ENCODE data around the gene SPEF2. TPM values are rescaled to one million over a fixed set of nuclear protein-coding genes. Genes with fewer than 3 reads are reported as not detected.

SPEF2 gene
- total and polyA plus RNA-seq, 2 donors (not counting 1 experiment from before 2014, with no cell fraction given) = 0.31 to 0.59 TPM

DNA sequence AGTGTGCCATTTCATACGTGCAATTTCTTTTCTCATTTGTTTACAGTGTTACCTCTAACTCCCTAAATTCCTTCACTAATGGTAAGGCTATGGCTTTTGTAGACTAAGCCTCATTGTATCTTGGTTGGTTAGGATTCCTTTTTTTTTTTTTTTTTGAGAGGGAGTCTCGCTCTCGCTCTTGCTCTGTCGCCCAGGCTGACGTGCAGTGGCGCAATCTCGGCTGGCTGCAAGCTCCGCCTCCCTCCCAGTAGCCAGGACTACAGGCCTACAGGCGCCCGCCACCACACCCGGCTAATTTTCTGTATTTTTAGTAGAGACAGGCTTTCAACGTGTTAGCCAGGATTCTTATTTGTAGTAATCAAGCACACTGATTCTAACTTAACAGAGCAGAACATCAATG, 57.7 kb downstream of the SPEF2 start:
- H3K27ac ChIP-seq (ENCODE audit: low read length in 2 of 2) = no peak overlapping the region
- H4K20me1 ChIP-seq (ENCODE audit: control insufficient read depth, insufficient read depth, low read length, poor library complexity, severe bottlenecking) = no peaks in the 10 kb centered on the region
- intact Hi-C loops (cut with micrococcal nuclease) = no loop called here
- ChIA-PET POLR2A (no interaction called here), CTCF (no interaction called here)
- H3K4me2 ChIP-seq (replicated peaks; ENCODE audit: low read depth, low read length, poor library complexity, severe bottlenecking) = no peak overlapping the region
- ATAC-seq (ENCODE audit: low read depth) (no peak), DNase-seq (no peak)
- H3K9ac ChIP-seq (ENCODE audit: low read length) = no peak overlapping the region
- Mint-ChIP-seq H3K4me3 (no peak overlapping the region), H3K4me1 (peaks cover 8% of the 10 kb centered on the region), H3K27me3 (no peaks in the 10 kb centered on the region), H3K9me3 (ENCODE audit: insufficient read depth) (no peaks in the 10 kb centered on the region), H3K27ac (no peak overlapping the region)
- H3K36me3 ChIP-seq (replicated peaks in 1 of 2; ENCODE audit: control extremely low read depth in 1 of 2, control insufficient read depth in 1 of 2, extremely low read depth in 1 of 2, insufficient read depth in 2 of 2, low read length in 1 of 2) = no peaks in the 10 kb centered on the region
- no CpG with 5 or more reads among the region's 12 CpGs for WGBS (ENCODE audit: insufficient coverage)
- TF ChIP-seq EZH2 (IDR thresholded peaks at IDR 0.05; ENCODE audit: borderline replicate concordance, insufficient read depth, low read depth, low read length, poor library complexity, severe bottlenecking) = no peak
- TF ChIP-seq, protein P1, sequence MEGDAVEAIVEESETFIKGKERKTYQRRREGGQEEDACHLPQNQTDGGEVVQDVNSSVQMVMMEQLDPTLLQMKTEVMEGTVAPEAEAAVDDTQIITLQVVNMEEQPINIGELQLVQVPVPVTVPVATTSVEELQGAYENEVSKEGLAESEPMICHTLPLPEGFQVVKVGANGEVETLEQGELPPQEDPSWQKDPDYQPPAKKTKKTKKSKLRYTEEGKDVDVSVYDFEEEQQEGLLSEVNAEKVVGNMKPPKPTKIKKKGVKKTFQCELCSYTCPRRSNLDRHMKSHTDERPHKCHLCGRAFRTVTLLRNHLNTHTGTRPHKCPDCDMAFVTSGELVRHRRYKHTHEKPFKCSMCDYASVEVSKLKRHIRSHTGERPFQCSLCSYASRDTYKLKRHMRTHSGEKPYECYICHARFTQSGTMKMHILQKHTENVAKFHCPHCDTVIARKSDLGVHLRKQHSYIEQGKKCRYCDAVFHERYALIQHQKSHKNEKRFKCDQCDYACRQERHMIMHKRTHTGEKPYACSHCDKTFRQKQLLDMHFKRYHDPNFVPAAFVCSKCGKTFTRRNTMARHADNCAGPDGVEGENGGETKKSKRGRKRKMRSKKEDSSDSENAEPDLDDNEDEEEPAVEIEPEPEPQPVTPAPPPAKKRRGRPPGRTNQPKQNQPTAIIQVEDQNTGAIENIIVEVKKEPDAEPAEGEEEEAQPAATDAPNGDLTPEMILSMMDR (IDR thresholded peaks at IDR 0.05) = no peak
- no peak overlapping the region for H2AFZ ChIP-seq (ENCODE audit: insufficient read depth, low read depth, low read length, poor library complexity, severe bottlenecking)
- no peaks in the 10 kb centered on the region for H3K9me3 ChIP-seq (ENCODE audit: control extremely low read depth in 1 of 3, control insufficient read depth in 2 of 3, insufficient read depth in 1 of 3, low read length in 2 of 3)
- H3K4me1 ChIP-seq (ENCODE audit: control insufficient read depth in 2 of 2, insufficient read depth in 2 of 2, low read length in 2 of 2) = no peaks in the 10 kb centered on the region
- no peaks in the 10 kb centered on the region for H3K27me3 ChIP-seq (replicated peaks in 1 of 4; ENCODE audit: control extremely low read depth in 1 of 4, control insufficient read depth in 3 of 4, insufficient read depth in 4 of 4, low read length in 3 of 4)
- H3K4me3 ChIP-seq (ENCODE audit: control extremely low read depth in 1 of 5, extremely low read depth in 1 of 5, insufficient read depth in 1 of 5, low read depth in 2 of 5, low read length in 4 of 5) = no peak overlapping the region
- no peaks in the 10 kb centered on the region for H3K79me2 ChIP-seq (ENCODE audit: control insufficient read depth, insufficient read depth, low read length)

DNA sequence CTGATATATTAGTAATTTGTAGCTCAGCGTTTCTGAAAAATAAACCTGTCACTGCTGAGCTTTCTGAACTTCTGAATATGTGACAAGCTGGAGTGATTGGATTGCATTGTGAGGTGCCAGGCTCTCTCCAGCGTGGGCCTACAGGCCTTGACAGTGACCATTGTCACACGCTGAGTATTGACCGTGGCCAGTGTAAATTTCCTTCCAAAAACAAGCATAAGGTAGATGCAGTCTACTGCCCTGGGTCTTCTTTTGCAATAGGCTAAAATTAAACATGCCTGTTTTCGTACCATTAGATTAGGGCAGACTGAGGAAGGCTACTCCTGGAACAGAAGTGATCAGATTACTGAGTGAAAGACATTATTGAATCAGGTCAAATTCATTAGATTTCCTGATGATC, 60.2 kb downstream of the SPEF2 start:
- WGBS (ENCODE audit: insufficient coverage) = 94% methylated on average over 2 of the region's 5 CpGs
- no peaks in the 10 kb centered on the region for H3K4me1 ChIP-seq (ENCODE audit: control insufficient read depth in 2 of 2, insufficient read depth in 2 of 2, low read length in 2 of 2)
- no peak overlapping the region for H3K27ac Mint-ChIP-seq
- TF ChIP-seq EZH2 (IDR thresholded peaks at IDR 0.05; ENCODE audit: borderline replicate concordance, insufficient read depth, low read depth, low read length, poor library complexity, severe bottlenecking) = no peak
- TF ChIP-seq, protein P1 (IDR thresholded peaks at IDR 0.05) = no peak
- no peaks in the 10 kb centered on the region for H3K27me3 ChIP-seq (replicated peaks in 1 of 4; ENCODE audit: control extremely low read depth in 1 of 4, control insufficient read depth in 3 of 4, insufficient read depth in 4 of 4, low read length in 3 of 4)
- ATAC-seq (ENCODE audit: low read depth) (no peak), DNase-seq (no peak)
- H3K9ac ChIP-seq (ENCODE audit: low read length) = no peak overlapping the region
- peaks cover 8% of the 10 kb centered on the region for H3K4me1 Mint-ChIP-seq
- H3K79me2 ChIP-seq (ENCODE audit: control insufficient read depth, insufficient read depth, low read length) = no peaks in the 10 kb centered on the region
- CTCF ChIA-PET = no interaction called here
- H4K20me1 ChIP-seq (ENCODE audit: control insufficient read depth, insufficient read depth, low read length, poor library complexity, severe bottlenecking) = no peaks in the 10 kb centered on the region
- no peak overlapping the region for H3K4me3 Mint-ChIP-seq
- POLR2A ChIA-PET = no interaction called here
- H3K27me3 Mint-ChIP-seq = no peaks in the 10 kb centered on the region
- no peak overlapping the region for H2AFZ ChIP-seq (ENCODE audit: insufficient read depth, low read depth, low read length, poor library complexity, severe bottlenecking)
- H3K4me2 ChIP-seq (replicated peaks; ENCODE audit: low read depth, low read length, poor library complexity, severe bottlenecking) = no peak overlapping the region
- no peaks in the 10 kb centered on the region for H3K9me3 Mint-ChIP-seq (ENCODE audit: insufficient read depth)
- H3K9me3 ChIP-seq (ENCODE audit: control extremely low read depth in 1 of 3, control insufficient read depth in 2 of 3, insufficient read depth in 1 of 3, low read length in 2 of 3) = no peaks in the 10 kb centered on the region
- no peak overlapping the region for H3K27ac ChIP-seq (ENCODE audit: low read length in 2 of 2)
- no peak overlapping the region for H3K4me3 ChIP-seq (ENCODE audit: control extremely low read depth in 1 of 5, extremely low read depth in 1 of 5, insufficient read depth in 1 of 5, low read depth in 2 of 5, low read length in 4 of 5)
- H3K36me3 ChIP-seq (replicated peaks in 1 of 2; ENCODE audit: control extremely low read depth in 1 of 2, control insufficient read depth in 1 of 2, extremely low read depth in 1 of 2, insufficient read depth in 2 of 2, low read length in 1 of 2) = no peaks in the 10 kb centered on the region
- intact Hi-C loops (cut with micrococcal nuclease) = no loop called here
